Measurements from ENCODE around the gene BPIFB3.

DNA sequence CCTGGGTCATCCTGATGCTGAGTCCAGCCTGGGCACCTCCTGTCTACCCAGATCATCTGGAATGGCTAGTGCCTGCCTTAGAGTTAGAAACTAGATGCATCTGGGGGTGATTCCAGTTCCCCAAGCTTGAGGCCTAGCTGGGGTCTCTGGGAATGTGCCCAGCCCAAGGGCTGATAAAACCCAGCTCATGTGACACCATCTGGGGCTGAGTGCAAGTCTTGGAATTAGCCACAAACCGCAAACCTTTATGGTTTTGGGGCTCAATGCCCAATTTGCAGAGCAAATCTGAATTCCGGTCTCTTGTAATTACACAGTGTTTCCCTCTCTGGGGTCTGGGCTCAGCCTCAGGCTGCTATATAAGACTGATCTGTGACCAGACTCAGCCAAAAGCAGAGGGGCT is 25.6 kb downstream of the BPIFB3 start, which contains the start of gene BPIFB4:
- TF ChIP-seq, protein P1, sequence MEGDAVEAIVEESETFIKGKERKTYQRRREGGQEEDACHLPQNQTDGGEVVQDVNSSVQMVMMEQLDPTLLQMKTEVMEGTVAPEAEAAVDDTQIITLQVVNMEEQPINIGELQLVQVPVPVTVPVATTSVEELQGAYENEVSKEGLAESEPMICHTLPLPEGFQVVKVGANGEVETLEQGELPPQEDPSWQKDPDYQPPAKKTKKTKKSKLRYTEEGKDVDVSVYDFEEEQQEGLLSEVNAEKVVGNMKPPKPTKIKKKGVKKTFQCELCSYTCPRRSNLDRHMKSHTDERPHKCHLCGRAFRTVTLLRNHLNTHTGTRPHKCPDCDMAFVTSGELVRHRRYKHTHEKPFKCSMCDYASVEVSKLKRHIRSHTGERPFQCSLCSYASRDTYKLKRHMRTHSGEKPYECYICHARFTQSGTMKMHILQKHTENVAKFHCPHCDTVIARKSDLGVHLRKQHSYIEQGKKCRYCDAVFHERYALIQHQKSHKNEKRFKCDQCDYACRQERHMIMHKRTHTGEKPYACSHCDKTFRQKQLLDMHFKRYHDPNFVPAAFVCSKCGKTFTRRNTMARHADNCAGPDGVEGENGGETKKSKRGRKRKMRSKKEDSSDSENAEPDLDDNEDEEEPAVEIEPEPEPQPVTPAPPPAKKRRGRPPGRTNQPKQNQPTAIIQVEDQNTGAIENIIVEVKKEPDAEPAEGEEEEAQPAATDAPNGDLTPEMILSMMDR (IDR thresholded peaks at IDR 0.05): no peak
- TF ChIP-seq POLR2A (IDR thresholded peaks at IDR 0.05): no peak
